HFF-Myc (cell line): ENCODE data around the gene PYGO2.
A peak's percentile ranks its signal among the peaks of the same experiment; 100 is the strongest.

Experiments used
- DNase-seq: peaks from one replicate; pipeline ENCODE4 v3.0.0-alpha.2; 2011; ENCODE audit warnings: low read depth; ENCODE audit errors: extremely low read depth
- H3K4me3 ChIP-seq: replicated peaks from 2 replicates; pipeline ENCODE4 v1.5.1; 2011; ENCODE audit warnings: low read depth, mild to moderate bottlenecking, control low read depth, low read length
- TF ChIP-seq, protein P1 (sequence below): IDR thresholded peaks from 2 replicates; pipeline ENCODE4 v1.5.1; 2012; ENCODE audit warnings: mild to moderate bottlenecking, low read depth, low read length, control low read depth; ENCODE audit errors: missing control alignments

PYGO2 gene, protein sequence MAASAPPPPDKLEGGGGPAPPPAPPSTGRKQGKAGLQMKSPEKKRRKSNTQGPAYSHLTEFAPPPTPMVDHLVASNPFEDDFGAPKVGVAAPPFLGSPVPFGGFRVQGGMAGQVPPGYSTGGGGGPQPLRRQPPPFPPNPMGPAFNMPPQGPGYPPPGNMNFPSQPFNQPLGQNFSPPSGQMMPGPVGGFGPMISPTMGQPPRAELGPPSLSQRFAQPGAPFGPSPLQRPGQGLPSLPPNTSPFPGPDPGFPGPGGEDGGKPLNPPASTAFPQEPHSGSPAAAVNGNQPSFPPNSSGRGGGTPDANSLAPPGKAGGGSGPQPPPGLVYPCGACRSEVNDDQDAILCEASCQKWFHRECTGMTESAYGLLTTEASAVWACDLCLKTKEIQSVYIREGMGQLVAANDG

DNA sequence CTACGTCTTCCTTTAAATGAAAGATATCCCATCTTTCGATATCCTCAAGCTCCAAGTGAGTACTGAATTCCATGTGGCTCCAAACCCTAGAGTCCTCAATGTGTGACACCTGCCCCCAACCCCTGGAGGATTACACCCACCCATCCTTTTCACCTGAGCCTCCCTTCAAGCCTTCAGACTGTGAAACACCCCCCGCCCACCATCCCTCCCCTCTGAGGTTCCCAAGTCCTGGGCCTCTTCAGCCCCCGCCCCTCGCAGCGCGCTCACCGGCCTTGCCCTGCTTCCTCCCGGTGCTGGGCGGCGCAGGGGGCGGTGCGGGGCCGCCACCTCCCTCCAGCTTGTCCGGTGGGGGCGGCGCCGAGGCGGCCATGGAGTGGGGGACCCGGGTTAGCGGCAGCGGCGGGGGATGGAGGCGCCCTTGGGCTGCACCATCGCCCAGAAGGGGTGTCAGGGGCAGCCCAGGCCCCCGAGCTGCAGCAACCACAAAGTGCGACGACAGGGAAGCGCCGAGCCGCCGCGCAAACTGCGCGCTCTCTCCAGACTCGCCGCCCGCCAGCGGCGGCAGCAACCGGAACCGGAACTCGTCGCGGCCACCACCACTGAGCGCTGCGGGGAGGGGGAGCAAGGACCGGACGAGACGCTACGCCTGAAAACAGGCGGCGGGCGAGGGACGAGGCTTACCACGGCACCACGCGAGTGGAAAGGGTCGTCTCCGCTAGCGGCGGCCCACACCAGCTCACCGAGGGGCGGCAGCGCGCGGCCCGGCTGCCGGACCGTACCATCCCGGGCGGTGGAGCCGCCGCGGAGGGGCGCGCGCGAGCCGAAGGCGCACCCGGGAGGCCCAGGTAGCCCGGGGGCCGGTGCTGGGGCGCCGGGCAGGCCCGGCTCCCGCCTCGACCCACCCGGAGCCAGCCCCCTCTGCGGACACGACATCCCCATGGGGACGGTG, at the start of gene PYGO2:
PYGO2 (minus strand) TSS at position 576 of the 949 bp plus-strand sequence; CDS start at position 370, 206 bp downstream.
- TF ChIP-seq, protein P1, sequence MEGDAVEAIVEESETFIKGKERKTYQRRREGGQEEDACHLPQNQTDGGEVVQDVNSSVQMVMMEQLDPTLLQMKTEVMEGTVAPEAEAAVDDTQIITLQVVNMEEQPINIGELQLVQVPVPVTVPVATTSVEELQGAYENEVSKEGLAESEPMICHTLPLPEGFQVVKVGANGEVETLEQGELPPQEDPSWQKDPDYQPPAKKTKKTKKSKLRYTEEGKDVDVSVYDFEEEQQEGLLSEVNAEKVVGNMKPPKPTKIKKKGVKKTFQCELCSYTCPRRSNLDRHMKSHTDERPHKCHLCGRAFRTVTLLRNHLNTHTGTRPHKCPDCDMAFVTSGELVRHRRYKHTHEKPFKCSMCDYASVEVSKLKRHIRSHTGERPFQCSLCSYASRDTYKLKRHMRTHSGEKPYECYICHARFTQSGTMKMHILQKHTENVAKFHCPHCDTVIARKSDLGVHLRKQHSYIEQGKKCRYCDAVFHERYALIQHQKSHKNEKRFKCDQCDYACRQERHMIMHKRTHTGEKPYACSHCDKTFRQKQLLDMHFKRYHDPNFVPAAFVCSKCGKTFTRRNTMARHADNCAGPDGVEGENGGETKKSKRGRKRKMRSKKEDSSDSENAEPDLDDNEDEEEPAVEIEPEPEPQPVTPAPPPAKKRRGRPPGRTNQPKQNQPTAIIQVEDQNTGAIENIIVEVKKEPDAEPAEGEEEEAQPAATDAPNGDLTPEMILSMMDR, result peak; percentile 9
- DNase-seq, result no peak

DNA sequence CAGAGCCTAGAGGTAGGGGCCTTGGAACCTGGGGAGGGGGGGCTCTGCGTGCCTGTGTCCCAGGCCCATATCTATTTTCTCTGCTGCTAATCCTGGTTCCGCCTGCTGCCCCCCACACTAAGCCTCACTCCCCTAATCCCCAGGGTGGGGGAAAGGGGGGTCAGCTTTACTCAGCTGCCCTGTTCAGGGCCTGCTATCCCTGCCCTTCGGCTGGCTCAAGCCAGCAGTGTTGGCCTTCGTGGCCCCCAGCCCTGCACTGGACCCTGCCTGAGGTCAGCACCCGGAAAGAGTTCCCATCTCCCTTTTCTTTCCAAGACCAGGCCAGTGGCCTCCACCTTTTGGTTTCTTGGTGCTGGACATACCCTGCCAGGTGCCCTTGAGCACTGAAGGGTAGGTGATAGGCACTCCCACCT, 49.4 kb upstream of the PYGO2 start:
- DNase-seq, result no peak
- TF ChIP-seq, protein P1, result no peak
- no peak overlapping the region for H3K4me3 ChIP-seq

More for the DNA sequence above, at the start of gene PYGO2:
- H3K4me3 ChIP-seq, result peak within 1 kb of the TSS; percentile 64

DNA sequence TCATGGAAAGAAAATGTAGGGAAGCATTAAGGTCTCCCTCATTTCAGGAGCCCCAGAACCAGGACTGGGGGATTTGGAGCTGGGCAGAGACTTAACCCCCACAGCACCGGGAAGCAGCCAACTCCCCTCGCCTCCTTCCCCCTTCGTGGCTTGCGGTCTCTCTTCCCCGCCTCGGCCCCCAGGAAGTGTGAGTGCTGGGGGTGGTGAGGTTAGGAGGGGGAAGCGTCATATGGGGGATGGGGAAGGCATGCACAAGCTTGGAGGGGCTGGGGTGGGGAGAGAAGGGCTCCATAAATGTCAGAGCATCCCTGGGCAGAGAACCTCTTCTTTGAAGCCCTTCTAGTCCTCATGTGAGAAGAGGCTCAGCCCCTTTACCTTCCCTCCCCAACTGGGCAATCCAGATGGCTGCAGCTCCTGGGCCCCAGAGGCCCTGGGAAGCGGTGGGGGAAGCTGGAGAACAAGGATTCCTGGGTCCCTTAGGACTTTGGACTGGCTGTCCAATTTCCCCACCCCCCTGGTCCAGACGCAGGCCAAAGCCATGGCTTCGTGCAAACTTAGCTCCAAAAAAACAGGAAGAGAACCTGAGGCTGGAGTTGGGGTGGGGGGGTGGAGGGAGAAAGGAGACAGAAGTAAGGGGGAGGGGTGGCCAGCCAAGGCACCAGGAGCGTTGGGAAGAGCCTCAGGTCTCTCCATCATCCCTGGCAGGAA, 48.8 kb upstream of the PYGO2 start:
- no peak for DNase-seq
- H3K4me3 ChIP-seq, result no peak overlapping the region
- TF ChIP-seq, protein P1, result no peak

DNA sequence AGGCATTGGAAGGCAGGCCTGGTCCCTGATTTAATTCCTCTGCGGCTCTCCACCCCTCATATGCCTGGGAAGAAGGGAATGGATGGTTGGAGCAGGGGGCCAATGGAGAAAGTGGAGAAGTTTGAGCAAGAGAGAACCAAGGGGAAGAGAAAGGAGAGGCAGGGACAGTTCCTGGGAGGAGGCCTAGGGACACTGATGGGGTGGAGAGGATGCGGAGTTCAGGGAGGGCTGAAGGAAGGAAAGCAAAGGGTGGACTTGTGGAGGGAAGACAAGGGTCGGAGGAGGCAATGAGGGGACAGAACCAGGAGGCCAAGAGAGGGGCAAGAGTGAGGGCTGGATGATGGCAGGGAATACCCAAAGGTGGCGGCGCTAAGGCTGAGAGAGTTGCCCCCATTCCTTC, 48.2 kb upstream of the PYGO2 start:
- DNase-seq, result no peak

DNA sequence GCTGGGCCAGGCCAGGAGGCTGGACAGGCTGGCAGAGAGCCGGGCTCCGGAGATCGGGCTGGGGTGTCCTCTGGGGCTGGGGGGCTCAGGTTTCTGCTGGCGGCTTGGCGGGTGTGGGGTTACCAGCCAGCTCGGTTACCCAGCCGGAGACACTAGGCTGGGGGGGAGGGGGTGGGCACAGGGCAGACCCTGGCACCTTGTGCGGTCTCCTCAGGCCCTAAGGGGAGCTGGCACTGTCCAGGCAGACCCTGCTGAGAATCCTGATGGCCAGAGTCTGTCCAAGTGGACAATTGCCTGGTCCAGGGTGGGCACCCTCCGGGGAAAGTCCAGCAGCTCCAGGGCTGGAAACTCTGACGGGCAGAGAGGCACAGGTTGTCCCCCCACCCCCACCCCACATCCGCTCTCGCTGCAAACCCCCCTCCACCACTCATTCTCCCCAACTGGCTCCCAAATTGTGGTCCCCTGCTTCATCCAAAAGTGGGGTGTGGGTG, 47.7 kb upstream of the PYGO2 start:
- DNase-seq, result no peak
- no peak overlapping the region for H3K4me3 ChIP-seq
- TF ChIP-seq, protein P1, result no peak

More for the DNA sequence above, 48.2 kb upstream of the PYGO2 start:
- H3K4me3 ChIP-seq, result no peak overlapping the region
- TF ChIP-seq, protein P1, result no peak
